Spleen (tissue), 11 donors: Measurements from ENCODE around the gene MTA1. TPM values are rescaled to one million over a fixed set of nuclear protein-coding genes. Genes with fewer than 3 reads are reported as not detected.

Experiments
- DNase-seq: peaks from one replicate; pipeline ENCODE4 v3.0.0-alpha.2; 2020
- H3K27ac ChIP-seq, 8 donors: fragments of 200-600 bp; sonication (generic) in 7 of 8; 1 replicate in 4 of 8; 2 replicates in 4 of 8; pipeline versions ENCODE4 v1.5.0 to v1.8.0; 2016 to 2021; ENCODE audit warnings: inconsistent platforms in 4 of 8, mild to moderate bottlenecking in 4 of 8, moderate library complexity in 1 of 8
- H3K27me3 ChIP-seq, 7 donors: fragments of 200-600 bp; sonication (generic) in 6 of 7; replicated peaks in 1 of 7; 1 replicate in 4 of 7; 2 replicates in 3 of 7; pipeline versions ENCODE4 v1.5.0 to v1.8.0; 2016 to 2021; ENCODE audit warnings: inconsistent platforms in 3 of 7, mild to moderate bottlenecking in 1 of 7
- H3K36me3 ChIP-seq, 6 donors: fragments of 200-600 bp; sonication (generic) in 5 of 6; 1 replicate in 4 of 6; 2 replicates in 2 of 6; pipeline versions ENCODE4 v1.5.0 to v1.8.0; 2016 to 2021; ENCODE audit warnings: inconsistent platforms in 2 of 6
- H3K4me1 ChIP-seq, 6 donors: fragments of 200-600 bp; sonication (generic) in 5 of 6; 1 replicate in 3 of 6; 2 replicates in 3 of 6; pipeline versions ENCODE4 v1.5.0 to v1.8.0; 2016 to 2021; ENCODE audit warnings: inconsistent platforms in 3 of 6
- H3K4me3 ChIP-seq, 8 donors: fragments of 200-600 bp; sonication (generic) in 7 of 8; 1 replicate in 4 of 8; 2 replicates in 4 of 8; pipeline versions ENCODE4 v1.5.0 to v1.8.0; 2016 to 2021; ENCODE audit warnings: inconsistent platforms in 4 of 8, mild to moderate bottlenecking in 4 of 8, moderate library complexity in 2 of 8
- H3K9me3 ChIP-seq, 8 donors: fragments of 200-600 bp; sonication (generic) in 7 of 8; 1 replicate in 4 of 8; 2 replicates in 4 of 8; pipeline versions ENCODE4 v1.5.0 to v1.8.0; 2016 to 2021; ENCODE audit warnings: inconsistent platforms in 4 of 8
- CTCF ChIP-seq, 11 experiments: fragments of 200-600 bp in 7 of 11; fragments of 450-650 bp in 4 of 11; sonication (generic) in 4 of 11; IDR thresholded peaks in 8 of 11; conservative IDR thresholded peaks in 3 of 11; 1 replicate in 7 of 11; 2 replicates in 4 of 11; pipeline versions ENCODE4 v1.4.0 to v1.8.0; 2016 to 2021; ENCODE audit warnings: antibody characterized with exemption in 11 of 11, inconsistent platforms in 4 of 11, mild to moderate bottlenecking in 1 of 11
- POLR2A ChIP-seq, 3 donors: fragments of 450-650 bp; IDR thresholded peaks; one replicate each; pipeline ENCODE4 v1.5.1; 2017; ENCODE audit warnings: antibody characterized with exemption in 3 of 3, mild to moderate bottlenecking in 1 of 3
- POLR2AphosphoS5 ChIP-seq, 3 donors: sonication (generic); formaldehyde crosslinking; IDR thresholded peaks; one replicate each; pipeline ENCODE4 v1.5.1; 2017; ENCODE audit warnings: antibody characterized with exemption in 3 of 3
- WGBS, 5 donors: extraction: QIAGEN DNeasy Blood & Tissue Kit in 3 of 5; methylation state at CpG; one replicate each; pipeline versions ENCODE4 v1.1.5 to v1.1.7; 2013 to 2018; 5-methylcytosine and 5-hydroxymethylcytosine counted together
- intact Hi-C: fragments of 100-400 bp; cut with DNase I; formaldehyde crosslinking; loops from one replicate; pipeline ENCODE4 v1.15.0; 2023; ENCODE audit warnings: low total_unique reads
- polyA plus RNA-seq, 3 donors: library from polyadenylated mRNA; stranded (reverse); fragments of 200-250 nt; gene quantifications; one replicate each; pipeline ENCODE4 v1.2.1, GENCODE V29; 2013
- total RNA-seq, 7 donors: library from RNA; depleted of rRNA in 3 of 7; stranded (reverse); fragments of >200 nt in 3 of 7; fragmentation: NEBNext Ultra II Directional in 4 of 7; extraction: Animal tissue kit (Norgen Biotek cat#: 25700) in 4 of 7; gene quantifications; one replicate each; pipeline versions ENCODE4 v1.1.0 to v1.2.1, GENCODE V29; 2016 to 2021
- donor health status: healthy with polysubstance abuse.
- donor health status: DM: no; HTN: no; CAD: no; lungs with moderate emphysema.
- donor health status: DM: no; HTN: no; CAD: no.
- donor health status: Bipolar disorder and iron deficiency.
- donor health status: healthy.
- donor health status: DM: no; HTN: no; CAD: no.
- donor health status: DM: yes; HTN: yes; CAD: no.

The MTA1 gene
- total and polyA plus RNA-seq, 10 donors = 33.0 to 128 (median 78.2) TPM

- 0 to 3% (median 2%) methylated on average over 26 to 48 of the region's 48 CpGs for WGBS, 5 donors
- no peaks in the 10 kb centered on the region for H3K9me3 ChIP-seq
- peaks cover 0 to 36% (median 3%) of the 10 kb centered on the region in 7 donors for H3K27me3 ChIP-seq
- H3K4me3 ChIP-seq = peak overlapping the region; percentile 30 to 95 (median 51)
- peaks cover 0 to 4% (median 0%) of the 10 kb centered on the region in 6 donors for H3K36me3 ChIP-seq
- H3K4me1 ChIP-seq = peaks cover 42 to 91% (median 88%) of the 10 kb centered on the region in 6 donors
- intact Hi-C loops = loop anchor here (5.0 kb wide), 1 partner anchor 115 kb away; no protein-coding TSS in a partner anchor
- DNase-seq = peak; percentile 95
- TF ChIP-seq POLR2AphosphoS5 (IDR thresholded peaks at IDR 0.05) = peak; percentile 51 to 74 (median 60)
- no peak for TF ChIP-seq POLR2A (IDR thresholded peaks at IDR 0.05)
- H3K27ac ChIP-seq = peak overlapping the region; percentile 64 to 95 (median 88)
These were observed 67.9 kb downstream of the MTA1 start for GRCh38 chr14:105487449-105487985.

- H3K27ac ChIP-seq = peak overlapping the region; percentile 64 to 95 (median 88)
- peaks cover 0 to 11% (median 0%) of the 10 kb centered on the region in 6 donors for H3K36me3 ChIP-seq
- H3K4me1 ChIP-seq = peaks cover 40 to 89% (median 82%) of the 10 kb centered on the region in 6 donors
- no peaks in the 10 kb centered on the region for H3K9me3 ChIP-seq
- intact Hi-C loops = loop anchor here (5.0 kb wide), 1 partner anchor 116 kb away; no protein-coding TSS in a partner anchor
- no peak for DNase-seq
- peak overlapping the region; percentile 30 to 95 (median 51) for H3K4me3 ChIP-seq
- TF ChIP-seq CTCF (IDR thresholded peaks at IDR 0.05 in 8 of 11, conservative IDR thresholded peaks at IDR 0.05 in 3 of 11) (no peak), POLR2A (IDR thresholded peaks at IDR 0.05) (no peak), POLR2AphosphoS5 (IDR thresholded peaks at IDR 0.05) (no peak)
- H3K27me3 ChIP-seq = peaks cover 0 to 36% (median 3%) of the 10 kb centered on the region in 7 donors
- WGBS, 5 donors = 60 to 73% (median 63%) methylated on average over 10 to 26 of the region's 26 CpGs
These were observed 68.6 kb downstream of the MTA1 start for GRCh38 chr14:105487986-105488777.

- Histone ChIP-seq H3K4me1 (peaks cover 40 to 81% (median 74%) of the 10 kb centered on the region in 6 donors), H3K36me3 (peaks cover 0 to 18% (median 0%) of the 10 kb centered on the region in 6 donors), H3K27ac (peak overlapping the region in 7 of 8 donors; percentile 86 to 95 (median 92)), H3K9me3 (no peaks in the 10 kb centered on the region), H3K27me3 (peaks cover 0 to 36% (median 3%) of the 10 kb centered on the region in 7 donors), H3K4me3 (peak overlapping the region in 4 of 8 donors; percentile 68 to 97 (median 88))
- 69 to 81% (median 76%) methylated on average over 15 to 20 of the region's 20 CpGs for WGBS, 5 donors
- no peak for TF ChIP-seq CTCF (IDR thresholded peaks at IDR 0.05 in 8 of 11, conservative IDR thresholded peaks at IDR 0.05 in 3 of 11)
- TF ChIP-seq POLR2AphosphoS5 (IDR thresholded peaks at IDR 0.05) = no peak
- TF ChIP-seq POLR2A (IDR thresholded peaks at IDR 0.05) = no peak
- intact Hi-C loops = loop anchor here (5.0 kb wide), 1 partner anchor 117 kb away; no protein-coding TSS in a partner anchor
- DNase-seq = no peak
These were observed 69.3 kb downstream of the MTA1 start for GRCh38 chr14:105488781-105489541.

GRCh38 chr14:105489542-105490266, 70.1 kb downstream of the MTA1 start:
- 2 to 4% (median 2%) methylated on average over 31 to 43 of the region's 44 CpGs for WGBS, 5 donors
- intact Hi-C loops = loop anchor here (5.0 kb wide), 1 partner anchor 117 kb away; no protein-coding TSS in a partner anchor
- Histone ChIP-seq H3K36me3 (peaks cover 0 to 19% (median 0%) of the 10 kb centered on the region in 6 donors), H3K27ac (peak overlapping the region; percentile 86 to 95 (median 92)), H3K27me3 (peaks cover 0 to 35% (median 3%) of the 10 kb centered on the region in 7 donors), H3K9me3 (no peaks in the 10 kb centered on the region), H3K4me3 (peak overlapping the region; percentile 45 to 97 (median 75)), H3K4me1 (peaks cover 36 to 73% (median 66%) of the 10 kb centered on the region in 6 donors)
- TF ChIP-seq POLR2A (IDR thresholded peaks at IDR 0.05) (no peak), POLR2AphosphoS5 (IDR thresholded peaks at IDR 0.05) (peak; percentile 50 to 70 (median 69)), CTCF (IDR thresholded peaks at IDR 0.05 in 8 of 11, conservative IDR thresholded peaks at IDR 0.05 in 3 of 11) (peak; percentile 40 to 83 (median 74))
- DNase-seq = peak; percentile 94
